Measurements from ENCODE around the gene ITGAX.
A peak's percentile ranks its signal among the peaks of the same experiment; 100 is the strongest.

Gene ITGAX

GRCh38 chr16:31380201-31380600, 25.2 kb downstream of the ITGAX start:
- Histone ChIP-seq H3K9ac (ENCODE audit: low read depth, low read length, poor library complexity, severe bottlenecking) (no peak overlapping the region), H3K27me3 (ENCODE audit: insufficient read depth, low read length, poor library complexity, severe bottlenecking) (no peaks in the 10 kb centered on the region), H3K36me3 (ENCODE audit: insufficient read depth, low read length) (no peaks in the 10 kb centered on the region), H3K4me3 (ENCODE audit: low read length, poor library complexity, severe bottlenecking) (no peak overlapping the region), H2AFZ (ENCODE audit: low read length) (no peak overlapping the region), H3K4me2 (ENCODE audit: low read depth, low read length, poor library complexity, severe bottlenecking) (no peak overlapping the region), H3K79me2 (ENCODE audit: insufficient read depth, low read length) (no peaks in the 10 kb centered on the region), H3K4me1 (ENCODE audit: insufficient read depth, low read length, poor library complexity, severe bottlenecking) (no peaks in the 10 kb centered on the region), H3K9me3 (ENCODE audit: insufficient read depth, low read depth, low read length) (no peaks in the 10 kb centered on the region), H3K9me2 (replicated peaks; ENCODE audit: low read depth, low read length) (no peaks in the 10 kb centered on the region), H3F3A (ENCODE audit: low read depth) (no peaks in the 10 kb centered on the region), H4K20me1 (ENCODE audit: insufficient read depth, low read length, poor library complexity, severe bottlenecking) (no peaks in the 10 kb centered on the region)
- TF ChIP-seq EZH2phosphoT487 (IDR thresholded peaks at IDR 0.05; ENCODE audit: borderline replicate concordance), result no peak
- TF ChIP-seq, protein P1, sequence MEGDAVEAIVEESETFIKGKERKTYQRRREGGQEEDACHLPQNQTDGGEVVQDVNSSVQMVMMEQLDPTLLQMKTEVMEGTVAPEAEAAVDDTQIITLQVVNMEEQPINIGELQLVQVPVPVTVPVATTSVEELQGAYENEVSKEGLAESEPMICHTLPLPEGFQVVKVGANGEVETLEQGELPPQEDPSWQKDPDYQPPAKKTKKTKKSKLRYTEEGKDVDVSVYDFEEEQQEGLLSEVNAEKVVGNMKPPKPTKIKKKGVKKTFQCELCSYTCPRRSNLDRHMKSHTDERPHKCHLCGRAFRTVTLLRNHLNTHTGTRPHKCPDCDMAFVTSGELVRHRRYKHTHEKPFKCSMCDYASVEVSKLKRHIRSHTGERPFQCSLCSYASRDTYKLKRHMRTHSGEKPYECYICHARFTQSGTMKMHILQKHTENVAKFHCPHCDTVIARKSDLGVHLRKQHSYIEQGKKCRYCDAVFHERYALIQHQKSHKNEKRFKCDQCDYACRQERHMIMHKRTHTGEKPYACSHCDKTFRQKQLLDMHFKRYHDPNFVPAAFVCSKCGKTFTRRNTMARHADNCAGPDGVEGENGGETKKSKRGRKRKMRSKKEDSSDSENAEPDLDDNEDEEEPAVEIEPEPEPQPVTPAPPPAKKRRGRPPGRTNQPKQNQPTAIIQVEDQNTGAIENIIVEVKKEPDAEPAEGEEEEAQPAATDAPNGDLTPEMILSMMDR (conservative IDR thresholded peaks at IDR 0.05; ENCODE audit: low read length), result no peak

DNA sequence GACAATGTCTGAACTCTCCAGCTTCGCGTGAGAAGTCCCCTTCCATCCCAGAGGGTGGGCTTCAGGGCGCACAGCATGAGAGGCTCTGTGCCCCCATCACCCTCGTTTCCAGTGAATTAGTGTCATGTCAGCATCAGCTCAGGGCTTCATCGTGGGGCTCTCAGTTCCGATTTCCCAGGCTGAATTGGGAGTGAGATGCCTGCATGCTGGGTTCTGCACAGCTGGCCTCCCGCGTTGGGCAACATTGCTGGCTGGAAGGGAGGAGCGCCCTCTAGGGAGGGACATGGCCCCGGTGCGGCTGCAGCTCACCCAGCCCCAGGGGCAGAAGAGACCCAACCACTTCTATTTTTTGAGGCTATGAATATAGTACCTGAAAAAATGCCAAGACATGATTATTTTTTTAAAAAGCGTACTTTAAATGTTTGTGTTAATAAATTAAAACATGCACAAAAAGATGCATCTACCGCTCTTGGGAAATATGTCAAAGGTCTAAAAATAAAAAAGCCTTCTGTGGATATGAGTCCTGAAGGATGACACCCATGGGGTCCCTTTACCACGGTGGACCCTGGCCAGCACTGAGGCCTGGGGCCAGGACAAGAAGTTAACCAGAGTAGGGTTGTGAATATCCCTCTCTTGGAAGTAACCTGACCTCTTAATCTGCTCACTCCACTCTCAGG, 27.6 kb downstream of the ITGAX start:
- Histone ChIP-seq H3K9ac (ENCODE audit: low read depth, low read length, poor library complexity, severe bottlenecking) (no peak overlapping the region), H3K79me2 (ENCODE audit: insufficient read depth, low read length) (no peaks in the 10 kb centered on the region), H3K4me1 (ENCODE audit: insufficient read depth, low read length, poor library complexity, severe bottlenecking) (peaks cover 15% of the 10 kb centered on the region), H3K27me3 (ENCODE audit: insufficient read depth, low read length, poor library complexity, severe bottlenecking) (no peaks in the 10 kb centered on the region), H3K4me3 (ENCODE audit: low read length, poor library complexity, severe bottlenecking) (no peak overlapping the region), H2AFZ (ENCODE audit: low read length) (no peak overlapping the region), H3K9me3 (ENCODE audit: insufficient read depth, low read depth, low read length) (no peaks in the 10 kb centered on the region), H3F3A (ENCODE audit: low read depth) (no peaks in the 10 kb centered on the region), H3K4me2 (ENCODE audit: low read depth, low read length, poor library complexity, severe bottlenecking) (no peak overlapping the region), H3K36me3 (ENCODE audit: insufficient read depth, low read length) (no peaks in the 10 kb centered on the region), H3K9me2 (replicated peaks; ENCODE audit: low read depth, low read length) (no peaks in the 10 kb centered on the region), H4K20me1 (ENCODE audit: insufficient read depth, low read length, poor library complexity, severe bottlenecking) (no peaks in the 10 kb centered on the region)
- TF ChIP-seq, protein P1 (conservative IDR thresholded peaks at IDR 0.05; ENCODE audit: low read length), result peak; percentile 93
- TF ChIP-seq EZH2phosphoT487 (IDR thresholded peaks at IDR 0.05; ENCODE audit: borderline replicate concordance), result no peak

GRCh38 chr16:31385680-31386079, 30.7 kb downstream of the ITGAX start:
- Histone ChIP-seq H3K4me2 (ENCODE audit: low read depth, low read length, poor library complexity, severe bottlenecking) (no peak overlapping the region), H3F3A (ENCODE audit: low read depth) (no peaks in the 10 kb centered on the region), H3K9ac (ENCODE audit: low read depth, low read length, poor library complexity, severe bottlenecking) (no peak overlapping the region), H3K9me2 (replicated peaks; ENCODE audit: low read depth, low read length) (no peaks in the 10 kb centered on the region), H3K4me1 (ENCODE audit: insufficient read depth, low read length, poor library complexity, severe bottlenecking) (peaks cover 15% of the 10 kb centered on the region), H3K4me3 (ENCODE audit: low read length, poor library complexity, severe bottlenecking) (no peak overlapping the region), H3K27me3 (ENCODE audit: insufficient read depth, low read length, poor library complexity, severe bottlenecking) (no peaks in the 10 kb centered on the region), H3K79me2 (ENCODE audit: insufficient read depth, low read length) (no peaks in the 10 kb centered on the region), H2AFZ (ENCODE audit: low read length) (no peak overlapping the region), H3K36me3 (ENCODE audit: insufficient read depth, low read length) (no peaks in the 10 kb centered on the region), H3K9me3 (ENCODE audit: insufficient read depth, low read depth, low read length) (no peaks in the 10 kb centered on the region), H4K20me1 (ENCODE audit: insufficient read depth, low read length, poor library complexity, severe bottlenecking) (no peaks in the 10 kb centered on the region)
- TF ChIP-seq, protein P1 (conservative IDR thresholded peaks at IDR 0.05; ENCODE audit: low read length), result no peak
- TF ChIP-seq EZH2phosphoT487 (IDR thresholded peaks at IDR 0.05; ENCODE audit: borderline replicate concordance), result no peak
